Gastrocnemius medialis (tissue), 4 donors: ENCODE results near the gene ARMS2.

Experiments used
- CTCF ChIP-seq, 5 experiments: fragments of 450-650 bp in 3 of 5; fragments of 200-600 bp in 2 of 5; sonication (generic) in 2 of 5; IDR thresholded peaks in 4 of 5; conservative IDR thresholded peaks in 1 of 5; 1 replicate in 4 of 5; 2 replicates in 1 of 5; pipeline ENCODE4 v1.5.1; 2016 to 2019; ENCODE audit warnings: antibody characterized with exemption in 5 of 5, mild to moderate bottlenecking in 3 of 5, moderate library complexity in 3 of 5
- POLR2A ChIP-seq, 2 donors: fragments of 450-650 bp; IDR thresholded peaks; one replicate each; pipeline ENCODE4 v1.6.1; 2017; ENCODE audit warnings: antibody characterized with exemption in 2 of 2, mild to moderate bottlenecking in 2 of 2, moderate library complexity in 2 of 2

DNA sequence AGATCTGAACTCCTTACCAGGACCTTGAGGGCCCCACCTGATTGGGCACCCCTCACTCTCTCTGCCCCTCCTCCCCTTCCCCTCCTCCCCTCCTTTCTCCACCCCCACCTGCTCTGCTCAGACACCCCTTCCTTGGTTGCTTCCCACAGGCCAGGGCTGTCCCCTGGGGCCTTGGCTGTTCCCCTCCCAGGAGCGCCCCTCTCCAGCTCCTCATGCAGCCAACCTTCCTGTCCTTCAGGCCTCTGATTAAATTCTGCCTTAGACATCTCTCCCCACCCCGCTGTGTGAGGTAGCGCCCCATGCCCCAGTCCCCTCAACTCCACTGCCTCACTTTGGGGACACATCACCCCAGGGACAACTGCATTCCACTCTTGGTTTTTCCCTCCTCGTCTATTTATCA, 39.3 kb downstream of the ARMS2 start:
- TF ChIP-seq CTCF (IDR thresholded peaks at IDR 0.05 in 4 of 5, conservative IDR thresholded peaks at IDR 0.05 in 1 of 5) = no peak
- TF ChIP-seq POLR2A (IDR thresholded peaks at IDR 0.05) = no peak
